B cell (primary cell): ENCODE measurements around the gene PACSIN1. TPM values are rescaled to one million over a fixed set of nuclear protein-coding genes. Genes with fewer than 3 reads are reported as not detected.

ENCODE experiments used
- ATAC-seq: fragments of 200-7000 bp; cut with Tn5 transposase; one replicate; pipeline ENCODE4 v1.10.0; 2021; ENCODE audit warnings: low read depth, mild to moderate bottlenecking, moderate number of reproducible peaks, moderate library complexity
- CTCF ChIA-PET: fragments of 350-600 bp; sonication (Branson Sonifier 250); formaldehyde crosslinking; loops from one replicate; lab custom pipeline; 2021; ENCODE audit warnings: antibody characterized with exemption, inconsistent platforms; lab: Charles Lee
- POLR2A ChIA-PET: fragments of 350-600 bp; sonication (Branson Sonifier 250); formaldehyde crosslinking; loops from one replicate; lab custom pipeline; 2021; ENCODE audit warnings: antibody characterized with exemption; lab: Charles Lee
- DNase-seq: peaks from one replicate; pipeline ENCODE4 v3.0.0; 2013
- H2AFZ ChIP-seq: 2 replicates; pipeline ENCODE4 v1.6.1; 2012; ENCODE audit warnings: mild to moderate bottlenecking, low read depth, low read length; ENCODE audit not compliant: insufficient read depth, poor library complexity, severe bottlenecking
- H3K27ac ChIP-seq, 2 donors: 1 replicate in 1 of 2; 2 replicates in 1 of 2; pipeline ENCODE4 v1.5.1; 2012 to 2013; ENCODE audit warnings: low read length in 2 of 2, mild to moderate bottlenecking in 2 of 2, moderate library complexity in 1 of 2
- H3K27me3 ChIP-seq, 4 experiments: fragments of 200-600 bp in 1 of 4; sonication (generic) in 1 of 4; replicated peaks in 1 of 4; 1 replicate in 2 of 4; 2 replicates in 2 of 4; pipeline versions ENCODE4 v1.6.1 to v1.7.0; 2013 to 2016; ENCODE audit warnings: low read length in 3 of 4, mild to moderate bottlenecking in 2 of 4, mixed read lengths in 1 of 4, moderate library complexity in 1 of 4; ENCODE audit not compliant: insufficient read depth in 4 of 4, control insufficient read depth in 3 of 4; ENCODE audit errors: control extremely low read depth in 1 of 4
- H3K36me3 ChIP-seq, 2 experiments: replicated peaks in 1 of 2; 1 replicate in 1 of 2; 2 replicates in 1 of 2; pipeline versions ENCODE4 v1.6.1 to v1.7.1; 2013; ENCODE audit warnings: low read length in 1 of 2; ENCODE audit not compliant: insufficient read depth in 2 of 2, control insufficient read depth in 1 of 2; ENCODE audit errors: control extremely low read depth in 1 of 2, extremely low read depth in 1 of 2
- H3K4me1 ChIP-seq, 2 donors: fragments of 200-600 bp in 1 of 2; sonication (generic) in 1 of 2; 1 replicate in 1 of 2; 2 replicates in 1 of 2; pipeline versions ENCODE4 v1.5.1 to v1.6.1; 2013 to 2017; ENCODE audit warnings: low read length in 2 of 2; ENCODE audit not compliant: control insufficient read depth in 2 of 2, insufficient read depth in 2 of 2
- H3K4me2 ChIP-seq: replicated peaks from 2 replicates; pipeline ENCODE3; 2012; ENCODE audit warnings: mild to moderate bottlenecking, low read depth, low read length; ENCODE audit not compliant: poor library complexity, severe bottlenecking
- H3K4me3 ChIP-seq, 5 experiments: fragments of 200-600 bp in 1 of 5; sonication (generic) in 1 of 5; 1 replicate in 3 of 5; 2 replicates in 2 of 5; pipeline versions ENCODE4 v1.5.1 to v1.7.0; 2011 to 2016; ENCODE audit warnings: low read length in 4 of 5, mild to moderate bottlenecking in 4 of 5, low read depth in 2 of 5, control low read depth in 1 of 5, moderate library complexity in 1 of 5; ENCODE audit not compliant: insufficient read depth in 1 of 5; ENCODE audit errors: control extremely low read depth in 1 of 5, extremely low read depth in 1 of 5
- H3K79me2 ChIP-seq: fragments of 200-600 bp; sonication (generic); one replicate; pipeline ENCODE4 v1.6.0; 2016; ENCODE audit warnings: low read length; ENCODE audit not compliant: control insufficient read depth, insufficient read depth
- H3K9ac ChIP-seq: fragments of 200-600 bp; sonication (generic); 2 replicates; pipeline ENCODE4 v1.6.1; 2017; ENCODE audit warnings: mild to moderate bottlenecking, low read length, moderate library complexity
- H3K9me3 ChIP-seq, 3 donors: one replicate each; pipeline versions ENCODE4 v1.6.1 to v1.7.1; 2013; ENCODE audit warnings: low read length in 2 of 3; ENCODE audit not compliant: control insufficient read depth in 2 of 3, insufficient read depth in 1 of 3; ENCODE audit errors: control extremely low read depth in 1 of 3
- H4K20me1 ChIP-seq: 2 replicates; pipeline ENCODE4 v1.6.0; 2012; ENCODE audit warnings: mild to moderate bottlenecking, low read length; ENCODE audit not compliant: insufficient read depth, control insufficient read depth, poor library complexity, severe bottlenecking
- H3K27ac Mint-ChIP-seq: one replicate; pipeline ENCODE4 v1.8.0; 2021; ENCODE audit warnings: mixed read lengths
- H3K27me3 Mint-ChIP-seq: one replicate; pipeline ENCODE4 v1.8.0; 2021; ENCODE audit warnings: mixed read lengths
- H3K4me1 Mint-ChIP-seq: one replicate; pipeline ENCODE4 v1.8.0; 2021; ENCODE audit warnings: mixed read lengths
- H3K4me3 Mint-ChIP-seq: one replicate; pipeline ENCODE4 v1.8.0; 2021; ENCODE audit warnings: mixed read lengths
- H3K9me3 Mint-ChIP-seq: one replicate; pipeline ENCODE4 v1.8.0; 2022; ENCODE audit warnings: mixed read lengths; ENCODE audit not compliant: insufficient read depth
- CTCF ChIP-seq: fragments of 200-600 bp; IDR thresholded peaks from one replicate; pipeline ENCODE4 v1.8.0; 2022; ENCODE audit warnings: antibody characterized with exemption, mild to moderate bottlenecking
- EZH2 ChIP-seq: IDR thresholded peaks from 2 replicates; pipeline ENCODE4 v1.6.1; 2012; ENCODE audit warnings: borderline replicate concordance, low read depth, mild to moderate bottlenecking, moderate library complexity, low read length; ENCODE audit not compliant: insufficient read depth, poor library complexity, severe bottlenecking
- WGBS: methylation state at CpG from one replicate; pipeline ENCODE4 v1.1.5; 2013; ENCODE audit warnings: missing lambda C conversion rate; ENCODE audit not compliant: insufficient coverage; 5-methylcytosine and 5-hydroxymethylcytosine counted together
- intact Hi-C: fragments of 100-400 bp; cut with micrococcal nuclease; formaldehyde crosslinking; loops from one replicate; pipeline ENCODE4 v1.10.0; 2022
- polyA plus RNA-seq: library from polyadenylated mRNA; depleted of rRNA; stranded (reverse); fragments of >200 nt; gene quantifications from 2 replicates; pipeline ENCODE4 v1.2.3, GENCODE V29; 2012
- total RNA-seq, 2 donors: library from RNA; stranded (reverse); fragments of 120-200 nt in 1 of 2; gene quantifications; 1 replicate in 1 of 2; 2 replicates in 1 of 2; pipeline versions ENCODE4 v1.2.3 to v1.2.4, GENCODE V29; 2013 to 2022

PACSIN1 gene
- total and polyA plus RNA-seq, 2 donors (not counting 1 experiment from before 2014, with no cell fraction given), result 0.18 to 0.20 TPM

GRCh38 chr6:34547701-34548644 is 82.1 kb downstream of the PACSIN1 start:
- Mint-ChIP-seq H3K9me3 (no peaks in the 10 kb centered on the region), H3K27me3 (peaks cover 4% of the 10 kb centered on the region), H3K4me1 (no peaks in the 10 kb centered on the region), H3K4me3 (no peak overlapping the region), H3K27ac (no peak overlapping the region)
- no peaks in the 10 kb centered on the region for H4K20me1 ChIP-seq
- intact Hi-C loops, result no loop called here
- POLR2A ChIA-PET, result no interaction called here
- TF ChIP-seq CTCF (no peak), EZH2 (no peak)
- WGBS, result 89% methylated on average over 9 of the region's 11 CpGs
- H3K9me3 ChIP-seq, result peaks cover 0 to 4% (median 0%) of the 10 kb centered on the region in 3 donors
- DNase-seq (no peak), ATAC-seq (no peak)
- H3K36me3 ChIP-seq, result no peaks in the 10 kb centered on the region
- no peak overlapping the region for H3K27ac ChIP-seq
- H3K4me1 ChIP-seq, result no peaks in the 10 kb centered on the region
- H3K9ac ChIP-seq, result no peak overlapping the region
- no peaks in the 10 kb centered on the region for H3K27me3 ChIP-seq
- CTCF ChIA-PET, result interaction anchor here (0.8 kb wide), 1 partner anchor 19 kb away, joined by 4 read pairs; no protein-coding TSS in a partner anchor
- H3K79me2 ChIP-seq, result no peaks in the 10 kb centered on the region
- H3K4me2 ChIP-seq, result no peak overlapping the region
- no peak overlapping the region for H2AFZ ChIP-seq
- H3K4me3 ChIP-seq, result no peak overlapping the region
